ENCODE results near the gene TLX3.

DNA sequence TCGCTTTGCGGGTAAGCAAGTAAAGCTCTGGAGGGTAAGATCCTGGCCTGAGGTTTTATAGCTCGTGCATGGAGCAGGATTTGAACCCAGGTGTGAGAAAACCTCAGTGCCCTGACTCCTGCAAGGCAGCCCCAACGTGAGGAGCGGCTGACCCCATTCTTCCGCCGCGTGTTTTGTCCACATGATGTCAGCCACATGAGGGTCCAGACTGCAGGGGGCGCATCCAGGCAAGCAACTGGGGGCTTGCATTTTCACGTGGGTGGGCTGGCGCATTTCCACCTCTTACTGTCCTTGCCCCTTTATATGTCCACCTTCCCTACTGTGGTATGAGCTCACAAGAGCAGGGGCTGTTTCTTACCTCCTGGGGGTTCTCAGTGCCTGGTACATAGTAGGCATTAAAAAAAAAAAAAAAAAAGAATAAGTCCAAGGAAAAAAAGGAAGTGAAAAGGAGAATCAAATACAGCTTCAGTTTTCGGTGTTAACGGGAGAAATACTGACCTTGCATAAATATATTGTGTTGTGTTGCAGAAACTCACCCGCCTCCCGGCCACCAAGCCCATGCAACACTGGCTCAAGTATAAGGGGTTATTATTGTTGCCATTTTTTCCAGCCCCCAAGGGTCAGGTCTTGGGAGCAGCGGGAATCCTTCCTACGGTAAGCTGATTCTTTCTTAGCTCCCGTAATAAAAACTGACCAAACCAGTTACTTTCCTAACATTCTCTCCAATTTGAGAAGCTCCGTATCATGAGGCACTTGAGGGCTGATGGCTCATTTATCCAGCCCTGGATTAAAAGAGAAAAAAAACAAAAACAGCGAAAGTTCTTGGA, 15.0 kb downstream of the TLX3 start:
- TF ChIP-seq, protein P1, sequence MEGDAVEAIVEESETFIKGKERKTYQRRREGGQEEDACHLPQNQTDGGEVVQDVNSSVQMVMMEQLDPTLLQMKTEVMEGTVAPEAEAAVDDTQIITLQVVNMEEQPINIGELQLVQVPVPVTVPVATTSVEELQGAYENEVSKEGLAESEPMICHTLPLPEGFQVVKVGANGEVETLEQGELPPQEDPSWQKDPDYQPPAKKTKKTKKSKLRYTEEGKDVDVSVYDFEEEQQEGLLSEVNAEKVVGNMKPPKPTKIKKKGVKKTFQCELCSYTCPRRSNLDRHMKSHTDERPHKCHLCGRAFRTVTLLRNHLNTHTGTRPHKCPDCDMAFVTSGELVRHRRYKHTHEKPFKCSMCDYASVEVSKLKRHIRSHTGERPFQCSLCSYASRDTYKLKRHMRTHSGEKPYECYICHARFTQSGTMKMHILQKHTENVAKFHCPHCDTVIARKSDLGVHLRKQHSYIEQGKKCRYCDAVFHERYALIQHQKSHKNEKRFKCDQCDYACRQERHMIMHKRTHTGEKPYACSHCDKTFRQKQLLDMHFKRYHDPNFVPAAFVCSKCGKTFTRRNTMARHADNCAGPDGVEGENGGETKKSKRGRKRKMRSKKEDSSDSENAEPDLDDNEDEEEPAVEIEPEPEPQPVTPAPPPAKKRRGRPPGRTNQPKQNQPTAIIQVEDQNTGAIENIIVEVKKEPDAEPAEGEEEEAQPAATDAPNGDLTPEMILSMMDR (IDR thresholded peaks at IDR 0.05; ENCODE audit: low read depth, low read length), result no peak
- no peak for TF ChIP-seq EZH2phosphoT487 (IDR thresholded peaks at IDR 0.05; ENCODE audit: low read depth)

Measured in OCI-LY3 (cell line).